HG03159 (cell line): ENCODE results near the gene LRRC7.

ENCODE experiments used
- ATAC-seq: cut with Tn5 transposase; IDR thresholded peaks from one replicate; pipeline ENCODE4 v1.9.1; 2021; ENCODE audit warnings: mild to moderate bottlenecking, moderate library complexity; ENCODE audit not compliant: unreplicated experiment

Gene LRRC7

DNA sequence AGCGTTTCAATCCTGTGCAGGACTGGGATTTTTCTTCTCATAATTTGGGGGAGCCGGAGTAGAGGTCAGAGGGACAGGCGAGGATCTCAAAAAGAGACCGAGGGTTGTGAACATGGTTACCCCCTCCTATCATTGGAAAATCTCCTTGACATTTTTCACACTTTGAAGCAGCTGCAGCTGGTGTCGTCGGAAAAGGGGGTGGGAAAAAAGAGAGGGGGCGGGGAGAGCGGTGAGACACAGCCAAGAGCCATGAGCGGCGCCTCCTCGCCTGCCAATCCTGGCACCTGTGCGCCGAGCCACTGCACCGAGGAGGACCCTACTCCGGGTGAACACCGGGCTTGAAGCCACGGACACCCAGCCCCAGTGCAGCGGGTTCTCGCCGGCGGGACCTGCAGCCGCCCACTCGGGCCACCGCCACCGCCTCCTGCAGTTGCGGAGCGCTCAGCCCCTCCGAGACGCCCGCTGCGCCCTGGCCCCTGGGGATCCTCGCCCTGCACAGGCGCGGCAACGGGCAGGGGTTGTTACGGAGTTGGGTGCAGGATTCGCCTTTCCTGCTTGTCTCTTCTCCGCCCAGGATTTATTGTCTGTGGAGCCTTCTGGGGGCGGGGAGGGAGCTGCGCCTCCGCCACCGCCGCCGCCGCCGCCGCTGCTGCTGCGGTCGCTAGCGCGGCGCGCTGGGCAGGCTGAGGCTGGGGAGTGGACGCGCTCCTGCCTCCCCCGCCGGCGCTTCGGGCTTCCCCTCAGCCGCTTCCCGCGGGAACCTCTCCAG, at the start of gene LRRC7:
Gene LRRC7 (plus strand): TSS at position 271 of the 769 bp plus-strand sequence. CDS start 718 bp downstream, outside the sequence.
- ATAC-seq, result peak; percentile 15

DNA sequence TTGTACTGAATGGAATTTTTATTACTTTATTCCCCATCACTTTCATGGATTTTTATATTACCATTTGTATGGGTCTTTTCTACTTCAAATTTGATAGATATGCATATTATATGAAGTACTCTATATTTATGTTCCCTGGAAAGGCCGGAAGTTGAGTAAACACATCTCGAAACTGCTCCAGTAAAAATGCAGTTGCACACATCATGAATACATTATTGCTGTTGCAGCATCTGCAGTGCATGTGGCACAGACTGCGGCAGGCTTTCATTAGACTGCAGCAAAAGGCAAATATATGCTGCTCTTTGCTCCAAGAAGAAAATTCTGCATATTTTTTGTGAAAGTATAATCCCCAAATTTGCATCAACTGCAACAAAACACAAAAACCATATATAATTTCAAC, 48.7 kb upstream of the LRRC7 start:
- no peak for ATAC-seq

GRCh38 chr1:69520326-69520725, 47.4 kb upstream of the LRRC7 start:
- no peak for ATAC-seq

DNA sequence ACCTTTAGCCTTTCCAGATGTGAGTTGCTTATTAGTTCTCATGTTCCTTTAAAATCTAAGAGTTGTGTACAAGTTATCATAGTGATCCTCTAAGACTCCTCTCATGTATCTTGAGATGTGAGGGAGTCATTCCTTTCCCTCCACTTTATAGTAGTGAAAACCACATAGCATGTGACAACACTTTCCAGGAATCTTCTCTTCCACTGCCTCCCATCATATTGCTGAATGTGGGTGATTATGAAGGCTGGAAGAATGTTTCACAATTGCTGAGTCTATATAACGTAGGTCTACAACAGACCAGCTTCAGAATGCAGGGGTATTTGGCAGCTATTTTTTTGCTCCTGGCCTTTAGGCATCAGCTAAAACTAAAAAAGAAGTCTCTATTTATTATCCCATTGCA, 44.7 kb upstream of the LRRC7 start:
- ATAC-seq, result no peak

GRCh38 chr1:69523461-69523860, 44.3 kb upstream of the LRRC7 start:
- no peak for ATAC-seq

GRCh38 chr1:69524015-69524414, 43.7 kb upstream of the LRRC7 start:
- ATAC-seq, result no peak

DNA sequence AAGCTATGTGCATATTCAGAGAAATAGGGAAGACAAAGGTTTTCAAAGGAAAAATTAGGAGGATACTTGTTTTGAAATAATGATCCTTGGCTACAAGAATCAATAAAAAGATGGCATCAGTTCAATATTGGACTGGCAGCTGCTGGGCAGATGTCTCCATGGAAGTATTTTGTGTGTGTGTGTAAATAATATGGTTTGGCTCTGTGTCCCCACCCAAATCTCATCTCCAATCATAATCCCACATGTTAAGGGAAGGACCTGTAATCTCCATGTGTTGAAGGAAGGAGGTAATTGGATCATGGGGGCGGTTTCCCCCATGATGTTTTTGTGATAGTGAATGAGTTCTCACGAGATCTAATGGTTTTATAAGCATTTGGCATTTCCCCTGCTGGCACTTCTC, 40.4 kb upstream of the LRRC7 start:
- ATAC-seq, result no peak

DNA sequence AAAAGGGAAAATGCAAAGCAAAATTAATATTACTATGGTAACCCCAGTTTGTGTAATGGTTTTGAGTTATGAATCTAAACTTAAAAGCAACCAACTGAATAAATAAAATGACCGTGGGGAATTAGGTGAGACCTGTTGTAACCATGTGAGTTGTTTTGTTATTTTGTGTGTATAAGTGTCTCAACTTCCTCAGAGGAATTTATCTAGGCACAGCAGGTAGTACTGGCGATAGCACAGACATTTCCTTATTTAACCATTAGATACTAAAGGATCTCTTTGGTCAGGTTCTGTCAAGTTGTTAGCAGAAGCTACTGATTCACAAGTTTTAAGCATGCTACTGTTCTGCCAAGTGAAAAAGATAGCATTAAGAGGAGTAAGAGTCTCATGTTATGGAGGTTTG, 39.3 kb upstream of the LRRC7 start:
- no peak for ATAC-seq

GRCh38 chr1:69533343-69533742, 34.4 kb upstream of the LRRC7 start:
- ATAC-seq, result no peak

GRCh38 chr1:69534829-69535228, 32.9 kb upstream of the LRRC7 start:
- no peak for ATAC-seq

DNA sequence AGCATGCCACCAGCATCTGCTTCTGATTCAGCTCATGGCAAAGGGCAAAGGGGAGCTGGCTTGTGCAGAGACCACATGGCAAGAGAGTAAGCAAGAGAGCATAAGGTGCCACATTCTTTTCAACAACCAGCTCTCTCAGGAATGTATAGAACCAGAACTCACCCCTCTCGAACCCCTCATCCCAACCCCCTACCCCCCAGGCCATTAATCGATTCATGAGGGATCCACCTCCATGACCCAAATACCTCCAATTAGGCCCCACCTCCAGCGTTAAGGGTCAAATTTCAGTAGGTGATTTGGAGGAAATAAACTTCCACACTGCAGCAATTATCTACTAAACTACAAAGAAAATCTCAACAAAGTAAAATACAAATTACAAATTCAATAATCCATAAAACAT, 32.2 kb upstream of the LRRC7 start:
- ATAC-seq, result no peak

DNA sequence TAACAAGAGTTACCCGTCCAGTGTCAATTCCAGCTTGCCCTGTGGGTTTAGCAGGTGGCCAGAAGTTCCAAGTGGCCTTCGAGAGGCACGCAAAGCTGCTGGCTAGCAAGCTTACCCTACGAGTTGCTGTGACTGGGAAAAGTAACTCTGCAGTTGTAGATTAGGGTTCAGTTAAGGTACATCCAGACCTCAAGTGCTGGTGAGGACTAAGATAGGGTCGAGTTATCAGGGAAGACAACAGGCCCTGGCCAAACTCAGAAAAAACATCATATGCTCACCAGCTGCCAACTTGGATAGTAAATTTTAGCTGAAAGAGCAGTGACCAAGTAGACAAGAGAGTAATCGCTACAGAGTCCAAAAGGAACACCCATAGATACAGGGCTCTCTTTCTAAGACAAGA, 27.7 kb upstream of the LRRC7 start:
- ATAC-seq, result no peak

DNA sequence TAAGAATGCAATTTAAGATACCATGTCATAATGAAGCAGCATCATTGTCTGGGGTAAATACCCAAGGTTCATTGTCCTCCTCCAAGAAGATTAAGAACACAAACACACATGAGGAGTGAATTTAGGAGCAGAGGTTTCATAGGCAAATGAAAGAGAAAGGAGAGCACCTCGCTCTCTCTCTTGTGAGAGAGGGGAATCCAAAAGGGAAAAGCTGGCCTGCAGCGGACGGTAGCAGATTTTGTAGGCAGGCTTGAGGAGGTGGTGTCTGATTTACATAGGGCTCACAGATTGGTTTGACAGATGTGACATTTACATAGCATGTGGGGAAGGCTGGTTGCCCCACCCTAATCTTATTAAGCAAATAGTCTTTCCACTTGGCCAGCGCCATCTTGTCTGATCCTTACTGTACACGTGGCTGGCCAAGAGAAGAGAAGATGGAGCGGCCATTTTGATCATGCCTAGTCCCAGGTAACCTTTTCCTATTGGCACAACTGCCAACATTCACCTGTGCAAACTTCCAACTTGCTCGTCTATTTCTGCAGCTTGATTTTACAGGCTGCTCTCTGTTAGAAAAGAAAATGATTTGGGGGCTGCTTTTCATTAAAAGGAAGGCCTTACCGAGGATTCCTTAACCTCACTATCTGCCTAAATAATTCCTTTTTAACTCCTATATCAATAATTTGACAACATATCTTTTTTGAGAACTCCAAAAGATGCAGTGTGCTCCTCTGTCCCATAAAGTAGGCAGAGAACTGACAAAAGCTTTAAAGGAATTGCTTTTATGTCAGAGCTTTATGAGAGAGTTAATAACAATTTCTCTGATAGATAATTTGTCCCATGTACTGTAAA, 16.0 kb upstream of the LRRC7 start:
- ATAC-seq, result no peak

DNA sequence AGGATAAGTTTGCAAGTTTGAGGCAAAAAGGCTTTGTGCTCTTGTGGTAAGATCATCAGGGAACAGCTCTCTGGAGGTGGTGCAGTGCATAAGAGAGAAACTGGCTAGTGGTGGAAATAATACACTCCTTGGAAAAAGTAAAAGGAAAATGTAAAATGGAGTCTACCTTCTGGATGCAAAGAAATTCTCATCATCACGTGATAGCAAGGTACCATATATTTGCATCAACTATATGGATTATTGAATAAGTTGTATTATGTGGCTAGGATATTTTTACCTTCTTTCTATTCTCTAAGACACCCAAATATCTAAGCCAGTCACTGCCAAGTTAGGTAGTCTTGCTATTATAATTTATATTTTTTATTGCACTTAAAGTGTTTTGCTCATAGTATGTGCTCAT, 14.0 kb upstream of the LRRC7 start:
- no peak for ATAC-seq

DNA sequence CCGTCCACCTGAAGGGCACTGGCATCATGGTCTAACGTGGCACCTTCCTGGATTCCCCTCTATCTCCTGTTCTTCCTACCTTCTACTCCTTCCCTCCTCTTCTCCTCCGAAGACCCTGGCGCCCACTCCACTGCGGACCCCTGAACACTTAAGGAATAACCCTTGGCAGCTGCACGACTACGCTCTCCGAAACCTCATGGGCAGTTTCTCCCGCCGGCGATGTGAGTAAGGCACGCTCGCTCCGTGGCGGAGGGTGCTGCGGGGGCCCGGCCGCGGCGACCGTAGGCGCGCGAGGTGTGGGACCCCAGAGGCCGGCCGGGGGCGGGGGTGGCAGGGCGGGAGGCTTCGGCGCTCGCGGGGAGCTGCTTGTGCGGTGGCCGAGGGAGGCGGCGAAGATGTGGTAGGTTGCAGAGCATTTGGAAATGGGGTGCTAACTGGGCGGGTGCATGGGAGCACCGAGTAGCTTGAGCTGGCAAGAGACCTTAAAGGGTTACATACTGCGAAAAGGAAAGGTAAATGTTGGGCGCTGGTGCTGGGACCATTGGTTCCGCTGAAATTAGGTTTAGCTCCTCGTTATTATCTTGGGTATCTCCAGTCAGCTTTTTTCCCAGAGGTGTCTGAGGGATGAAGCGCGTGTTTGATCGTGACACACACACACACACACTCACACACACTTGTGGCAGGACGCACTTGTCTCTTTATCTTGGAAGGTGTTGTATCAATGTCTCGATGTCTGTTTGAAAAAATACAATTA, 876 bp downstream of the LRRC7 start:
- ATAC-seq, result no peak

- no peak for ATAC-seq
Observed at GRCh38 chr1:69569175-69569541, 1.4 kb downstream of the LRRC7 start.

- no peak for ATAC-seq
Observed at GRCh38 chr1:69569576-69570328, 2.0 kb downstream of the LRRC7 start.

- ATAC-seq, result no peak
Observed at GRCh38 chr1:69570356-69570755, 2.6 kb downstream of the LRRC7 start.

- ATAC-seq, result no peak
Observed at GRCh38 chr1:69572921-69573320, 5.2 kb downstream of the LRRC7 start.

GRCh38 chr1:69573911-69574310, 6.2 kb downstream of the LRRC7 start:
- ATAC-seq, result no peak

- ATAC-seq, result no peak
Observed at GRCh38 chr1:69585666-69586065, 17.9 kb downstream of the LRRC7 start.
